Dermis blood vessel endothelial cell (primary cell): Measurements from ENCODE around the gene MOV10L1. TPM values are rescaled to one million over a fixed set of nuclear protein-coding genes. Genes with fewer than 3 reads are reported as not detected.
"Not testable (repeated sequence)": the region's sequence is repeated elsewhere in the genome, so short reads cannot be mapped to it uniquely, and the experiment has no call there.

Source experiments
- DNase-seq: peaks from one replicate; pipeline ENCODE4 v3.0.0; 2010
- total RNA-seq: library from RNA; depleted of rRNA; stranded (reverse); fragments of >200 nt; gene quantifications from 2 replicates; pipeline ENCODE4 v1.2.3, GENCODE V29; 2014

MOV10L1 gene
- total RNA-seq, 1 donor from 2014 or later = 35.1 TPM

DNA sequence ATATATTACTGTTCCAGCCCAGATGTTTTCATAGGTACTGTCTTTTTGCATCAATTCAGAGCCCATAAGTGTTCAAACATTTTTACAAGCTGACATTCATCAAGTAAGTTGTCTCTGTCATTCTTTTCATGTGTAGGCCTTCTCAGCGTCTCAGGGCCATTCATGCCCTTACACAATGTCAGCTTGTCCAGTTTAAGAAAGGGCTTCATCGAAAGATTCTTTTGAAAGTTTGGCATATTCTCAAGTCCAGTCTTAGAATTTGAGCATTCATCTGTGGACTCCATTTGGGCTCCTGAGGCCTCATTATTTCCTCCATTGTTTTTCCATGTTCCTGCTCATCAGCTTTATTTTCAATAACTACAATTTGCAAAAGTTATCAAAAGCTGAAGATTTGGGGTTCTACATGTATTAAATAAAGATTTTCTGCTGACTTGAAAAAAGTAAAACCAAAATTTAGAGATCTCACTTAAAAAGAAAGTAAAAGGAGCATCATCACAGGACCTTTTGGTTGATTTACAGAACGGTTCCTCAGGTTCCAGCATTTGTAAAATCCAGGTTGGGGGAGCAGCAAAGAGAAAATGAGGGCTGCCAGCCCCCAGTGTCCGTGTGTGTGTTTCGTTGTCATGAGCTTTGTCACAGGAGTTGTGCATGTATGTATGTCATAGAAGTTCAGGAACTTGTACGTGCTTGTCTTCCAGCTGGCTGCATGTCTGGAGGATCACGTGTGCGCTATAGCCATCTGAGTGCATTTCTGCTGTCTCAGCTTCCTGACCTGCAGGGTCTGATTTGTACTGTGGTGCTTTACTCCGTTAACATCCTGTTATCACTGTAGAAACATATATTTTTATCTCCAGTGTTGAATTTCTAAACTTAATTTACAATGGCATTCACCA, 15.6 kb downstream of the MOV10L1 start:
- DNase-seq = peak; percentile 71

DNA sequence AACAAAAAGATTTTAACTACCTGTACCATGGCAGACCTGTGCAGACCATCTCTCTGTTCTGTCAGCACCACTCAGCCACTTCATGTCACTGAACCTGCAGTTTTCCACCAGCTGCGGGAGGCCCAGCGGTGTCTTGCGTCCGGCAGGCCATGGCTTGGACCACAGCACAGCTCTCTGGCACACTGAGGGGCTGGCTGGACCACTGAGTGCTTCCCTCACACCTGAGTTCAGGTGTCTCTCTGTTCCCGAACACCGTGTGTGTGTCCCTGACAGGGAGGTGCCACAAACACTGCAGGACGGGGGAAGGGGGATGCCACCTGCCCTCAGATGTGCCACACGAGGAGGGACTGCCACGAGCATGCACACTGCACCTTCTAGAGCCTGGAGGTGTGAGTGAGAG, 17.7 kb downstream of the MOV10L1 start:
- no peak for DNase-seq

DNA sequence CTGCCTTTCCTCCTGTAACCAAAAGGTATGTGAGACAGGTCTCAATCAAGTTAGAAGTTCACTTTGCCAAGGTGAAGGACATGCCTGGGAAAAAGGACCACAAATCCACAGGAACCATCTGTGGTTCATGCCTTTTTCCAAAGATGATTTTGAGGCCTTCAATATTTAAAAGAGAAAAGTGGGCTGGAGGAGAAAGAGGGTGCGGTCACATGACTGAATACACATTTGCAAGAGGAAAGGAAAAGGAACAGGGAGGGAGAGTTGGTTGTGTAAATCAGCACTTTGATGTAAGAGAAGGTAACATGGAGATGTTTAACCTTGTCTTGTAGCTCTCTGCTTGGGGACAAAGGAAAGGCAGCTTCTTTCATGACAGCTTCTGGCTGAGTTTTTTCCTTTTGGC, 21.2 kb downstream of the MOV10L1 start:
- DNase-seq = no peak

DNA sequence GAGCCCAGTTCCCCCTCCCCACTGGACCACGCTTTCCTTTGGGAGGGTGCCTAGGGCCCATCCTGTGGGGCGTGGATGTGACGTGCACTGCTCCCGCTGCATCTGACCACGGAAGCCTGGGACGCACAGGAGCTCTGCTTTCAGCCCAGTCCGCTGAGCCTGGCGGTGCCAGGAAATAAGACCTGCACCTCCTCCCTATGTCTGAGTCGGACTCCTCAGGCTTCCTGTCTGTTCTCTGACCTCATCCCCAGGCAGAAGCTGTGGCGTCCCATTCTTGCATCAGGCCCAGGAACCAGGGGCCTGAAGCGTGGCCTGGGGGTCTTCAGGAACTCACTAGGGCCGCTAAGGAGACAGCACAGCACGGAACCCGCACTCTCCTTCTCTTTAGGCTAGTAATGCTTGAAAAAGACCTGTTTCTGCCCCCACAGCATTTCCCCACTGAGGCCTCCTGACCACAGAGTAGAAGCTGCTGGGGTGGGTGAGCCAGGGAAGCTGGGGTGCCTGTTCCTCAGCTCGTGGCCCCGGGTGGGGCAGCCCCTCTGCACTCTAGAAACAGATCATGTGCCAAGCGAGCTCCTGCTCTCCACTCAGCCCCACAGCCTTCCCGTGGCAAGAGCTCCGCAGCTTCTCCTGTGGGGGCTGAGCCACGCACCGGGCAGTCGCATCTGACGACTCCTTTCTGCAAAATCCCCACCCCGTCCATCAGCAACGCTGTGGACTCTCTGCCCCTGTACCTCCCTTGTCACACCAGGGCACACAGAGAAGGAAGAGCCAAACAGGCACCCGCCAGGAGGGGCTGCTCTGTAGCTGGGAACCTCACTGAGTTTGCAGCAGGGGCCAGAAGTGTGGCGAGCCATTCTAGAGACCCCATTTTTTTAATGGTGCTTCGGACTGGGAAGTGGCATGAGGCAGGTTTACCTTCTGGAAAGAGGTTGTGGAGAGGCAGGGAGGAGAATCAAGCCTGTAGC, 22.6 kb downstream of the MOV10L1 start:
- DNase-seq = peak; percentile 93

GRCh38 chr22:50114221-50115021, 24.6 kb downstream of the MOV10L1 start:
- DNase-seq = peak; percentile 85

GRCh38 chr22:50115693-50116092, 25.9 kb downstream of the MOV10L1 start:
- DNase-seq = peak; percentile 85

DNA sequence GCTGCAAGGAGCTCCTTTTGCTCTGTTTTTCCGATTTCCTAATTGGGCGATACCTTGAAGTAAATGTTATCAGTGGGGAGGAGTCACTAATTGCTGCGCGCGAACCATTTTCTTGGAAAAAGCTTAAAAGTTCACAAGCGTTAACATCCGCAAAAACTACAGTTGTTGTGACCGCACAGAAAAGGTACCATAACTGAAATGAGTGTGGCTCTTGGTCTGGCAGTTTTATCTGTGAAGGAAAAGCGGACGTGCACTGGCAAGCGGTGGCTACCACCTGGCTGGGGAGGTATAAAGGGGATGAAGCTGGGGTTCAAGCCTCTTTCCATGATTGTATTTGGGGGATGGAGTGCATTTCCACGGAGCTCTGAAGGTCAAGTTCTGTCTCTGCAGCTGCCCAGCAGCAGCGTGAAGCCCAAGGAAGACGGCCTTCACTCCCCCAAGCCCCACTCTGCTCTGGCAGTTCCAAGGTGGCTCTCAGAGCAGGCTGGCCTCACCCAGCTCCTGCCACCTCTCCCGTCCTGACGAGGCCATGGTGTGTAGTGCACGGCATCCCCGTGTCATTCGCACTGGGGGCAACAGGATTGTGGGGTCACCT, 27.5 kb downstream of the MOV10L1 start:
- no peak for DNase-seq

DNA sequence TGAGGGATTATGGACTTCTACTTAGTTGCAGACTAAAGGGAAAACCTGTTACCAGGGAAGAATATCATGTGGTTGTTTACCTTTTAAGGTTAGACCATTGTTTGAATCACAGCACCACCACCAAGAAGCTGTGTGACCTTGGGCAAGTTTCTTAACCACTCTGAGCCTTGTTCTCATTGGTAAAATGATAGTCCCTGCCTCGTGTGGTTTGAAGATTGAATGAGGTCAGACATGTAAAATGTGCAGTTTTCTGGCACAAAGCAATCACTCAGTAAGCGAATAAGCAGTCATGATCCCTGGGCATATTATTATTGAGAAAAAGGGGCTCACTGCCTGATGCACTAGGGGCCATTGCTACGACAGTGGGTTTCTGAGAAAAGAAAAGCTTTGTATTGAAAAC, 28.3 kb downstream of the MOV10L1 start:
- no peak for DNase-seq

- peak; percentile 93 for DNase-seq
Measured at GRCh38 chr22:50118557-50119168, 28.9 kb downstream of the MOV10L1 start.

DNA sequence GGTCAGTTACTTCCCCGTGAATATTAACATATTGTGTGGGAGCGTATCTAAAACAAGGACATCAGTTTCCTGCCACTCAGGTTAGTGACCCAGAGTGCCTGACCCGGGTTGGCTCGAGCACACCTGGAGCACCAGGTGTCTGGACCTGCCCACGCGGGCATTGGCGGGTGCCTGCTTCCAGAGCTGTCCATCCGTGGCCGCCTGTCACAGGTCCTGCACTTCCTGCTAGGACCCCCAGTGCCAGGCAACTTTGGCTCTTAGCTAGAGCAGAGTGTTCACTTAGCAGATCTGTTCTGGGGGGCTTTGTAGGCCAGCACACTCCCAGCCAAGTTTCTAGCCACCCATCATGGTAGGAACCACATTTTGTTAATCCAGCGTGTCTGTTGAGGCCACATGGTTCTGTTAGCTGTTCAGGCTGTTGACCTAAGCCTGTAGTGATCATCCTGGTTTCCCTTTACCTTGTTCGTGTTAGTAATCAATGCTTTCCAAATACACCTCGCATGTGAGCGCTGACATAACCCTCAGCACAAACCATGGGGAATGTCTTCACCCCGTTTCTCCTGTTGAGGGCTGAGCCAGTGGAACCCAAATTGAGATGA, 29.5 kb downstream of the MOV10L1 start:
- DNase-seq = no peak

- DNase-seq = peak; percentile 81
Measured at GRCh38 chr22:50119768-50120251, 30.0 kb downstream of the MOV10L1 start.

DNA sequence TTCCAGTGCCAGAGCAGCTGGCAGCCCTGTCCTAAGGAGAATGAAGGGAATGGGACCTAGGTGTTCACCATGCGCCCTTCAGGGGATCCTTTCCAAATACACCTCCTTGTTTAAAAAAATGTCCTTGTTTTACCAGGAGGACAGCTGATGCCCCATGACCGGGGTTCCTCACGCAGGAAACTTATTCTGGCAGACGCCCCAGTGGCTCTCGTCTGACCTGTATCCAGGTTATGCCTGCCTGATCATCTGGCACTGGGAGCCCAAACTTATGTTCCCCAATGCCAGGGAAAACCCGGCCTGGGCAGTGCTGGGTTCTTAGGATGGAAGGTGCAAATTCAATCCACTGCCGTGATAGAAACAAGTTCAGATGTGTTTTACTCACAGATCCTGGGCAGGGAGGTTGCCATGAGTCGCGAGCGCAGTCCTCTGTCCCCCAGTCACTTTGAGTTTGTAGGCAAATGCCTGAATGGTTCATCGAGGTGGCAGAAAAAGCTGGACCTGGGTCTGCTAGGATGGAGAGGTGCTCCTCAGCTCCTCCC, 31.5 kb downstream of the MOV10L1 start:
- no peak for DNase-seq

DNA sequence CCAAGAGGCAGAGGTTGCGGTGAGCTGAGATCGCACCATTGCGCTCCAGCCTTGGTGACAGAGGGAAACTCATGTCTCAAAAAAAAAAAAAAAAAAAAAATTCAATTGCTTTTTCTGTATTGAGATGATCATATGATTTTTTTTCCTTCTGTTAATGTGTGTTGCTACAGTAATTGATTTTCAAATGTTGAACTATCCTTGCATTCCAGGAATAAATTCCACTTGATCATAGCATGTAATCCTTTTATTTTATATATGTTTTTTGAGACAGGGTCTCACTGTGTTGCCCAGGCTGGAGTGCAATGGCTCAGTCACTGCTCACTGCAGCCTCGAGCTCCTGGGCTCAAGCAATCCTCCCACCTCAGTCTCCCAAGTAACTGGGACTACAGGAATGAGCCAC, 33.3 kb downstream of the MOV10L1 start:
- no peak for DNase-seq

DNA sequence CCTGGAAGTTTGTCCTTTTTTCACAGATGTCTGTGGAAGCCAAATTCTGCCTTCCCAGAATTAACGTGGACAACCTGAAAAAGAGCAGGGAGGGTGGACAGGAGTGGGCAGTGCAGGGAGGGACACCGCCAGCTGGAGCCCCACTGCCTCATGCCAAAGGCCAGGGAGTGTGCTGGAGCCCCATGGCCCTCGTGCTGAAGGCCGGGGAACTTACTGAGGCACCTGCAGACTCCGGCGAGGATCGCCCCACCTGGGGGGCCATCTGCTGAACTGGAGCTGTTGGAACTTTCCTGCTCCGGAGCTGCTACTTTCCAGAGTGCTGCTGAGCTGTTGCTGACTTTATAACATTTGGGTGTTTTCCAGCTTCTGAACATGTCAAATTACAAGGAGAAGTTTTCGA, 35.2 kb downstream of the MOV10L1 start:
- DNase-seq = no peak

DNA sequence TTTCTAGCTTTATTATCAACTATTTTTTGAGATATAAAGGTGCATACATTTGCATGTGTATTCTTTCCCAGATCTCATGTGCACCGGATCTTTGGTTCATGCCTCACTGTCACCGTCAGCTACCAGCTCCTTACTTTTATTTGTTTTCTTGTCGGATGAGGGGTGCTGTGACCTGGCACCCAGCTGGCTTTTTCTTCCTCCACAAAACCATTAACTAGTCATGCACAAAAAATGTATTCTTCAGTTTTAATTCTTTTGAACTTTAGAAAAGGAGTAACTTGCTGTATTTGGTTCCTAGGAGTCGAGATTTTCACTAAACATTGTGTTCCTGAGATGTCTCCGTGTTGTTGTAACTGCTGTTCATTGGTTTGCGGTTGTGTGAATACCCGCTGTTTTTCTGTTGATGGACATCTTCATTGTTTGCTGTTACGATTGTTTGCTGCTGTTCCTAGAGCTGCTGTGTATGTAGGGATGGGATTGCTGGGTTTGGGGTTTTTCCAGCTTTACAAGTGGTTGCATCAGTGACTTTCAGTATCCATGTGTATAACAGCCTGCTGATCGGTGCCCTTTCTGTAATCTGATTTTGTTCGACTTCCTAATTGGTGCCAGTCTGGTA, 39.4 kb downstream of the MOV10L1 start:
- no peak for DNase-seq

DNA sequence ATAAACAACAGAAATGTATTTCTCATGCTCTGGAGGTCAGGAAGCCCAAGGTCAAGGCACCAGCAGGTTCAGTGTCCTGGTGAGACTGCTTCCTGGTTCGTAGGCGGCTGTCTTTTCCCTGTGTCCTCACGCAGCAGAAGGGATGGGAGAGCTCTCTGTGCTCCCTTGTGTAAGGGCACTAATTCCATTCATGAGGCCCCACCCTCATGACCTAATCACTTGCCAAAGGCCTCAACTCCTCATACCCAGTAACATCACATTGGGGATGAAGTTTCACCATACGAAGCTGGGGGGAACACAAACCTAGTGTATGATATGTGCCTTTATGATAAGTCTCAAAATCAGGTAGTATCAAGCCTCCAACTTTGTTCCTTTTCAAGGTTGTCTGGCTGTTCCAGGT, 42.1 kb downstream of the MOV10L1 start:
- DNase-seq = no peak

DNA sequence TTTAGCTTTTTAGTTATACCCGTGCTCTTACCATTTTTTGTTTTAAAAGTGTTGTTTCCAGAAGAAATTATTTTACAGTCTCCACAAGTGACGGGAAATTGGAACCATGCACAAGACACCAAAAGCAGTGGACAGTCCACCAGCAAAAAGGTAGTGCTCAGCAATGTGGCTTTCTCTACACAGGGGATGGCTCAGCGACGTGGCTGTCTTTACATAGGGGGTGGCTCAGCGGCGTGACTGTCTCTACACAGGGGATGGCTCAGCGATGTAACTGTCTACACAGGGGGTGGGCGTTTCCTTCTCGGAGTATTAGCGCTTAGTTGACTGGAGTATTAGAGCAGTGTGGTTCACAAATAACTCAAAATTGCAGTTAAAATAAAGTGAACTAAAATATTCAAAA, 44.7 kb downstream of the MOV10L1 start:
- DNase-seq = no peak

DNA sequence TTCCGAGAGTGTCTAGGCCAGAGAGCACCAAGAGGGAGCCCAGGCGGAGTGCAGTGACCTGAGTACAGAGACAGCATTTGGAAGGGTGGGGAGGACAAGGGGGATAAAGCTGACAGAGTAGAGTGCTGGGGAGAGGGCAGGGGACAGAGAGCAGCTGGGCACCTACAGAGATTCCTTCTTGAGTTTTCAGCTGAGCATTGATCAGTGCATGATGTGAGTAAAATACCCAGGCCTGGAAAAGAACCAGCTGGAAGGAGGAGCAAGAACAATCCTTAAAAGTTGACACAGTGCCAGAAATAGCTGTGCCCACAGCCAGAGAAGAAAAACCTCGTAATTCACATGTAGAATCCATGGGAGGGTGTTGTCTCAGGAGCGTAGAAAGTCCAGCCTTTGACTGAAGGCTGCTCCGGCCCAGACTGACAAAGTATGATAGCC, 46.8 kb downstream of the MOV10L1 start:
- peak; percentile 25 for DNase-seq

- DNase-seq = not testable (repeated sequence)
Measured at GRCh38 chr22:50137277-50137676, 47.5 kb downstream of the MOV10L1 start.

- DNase-seq = no peak
Measured at GRCh38 chr22:50138041-50138440, 48.2 kb downstream of the MOV10L1 start.
